Epidermal melanocyte (primary cell): ENCODE measurements around the gene FHOD3.

ENCODE experiments used
- DNase-seq: peaks from one replicate; pipeline ENCODE4 v3.0.0; 2011; ENCODE audit warnings: low spot score; ENCODE audit not compliant: insufficient read length

The FHOD3 gene

DNA sequence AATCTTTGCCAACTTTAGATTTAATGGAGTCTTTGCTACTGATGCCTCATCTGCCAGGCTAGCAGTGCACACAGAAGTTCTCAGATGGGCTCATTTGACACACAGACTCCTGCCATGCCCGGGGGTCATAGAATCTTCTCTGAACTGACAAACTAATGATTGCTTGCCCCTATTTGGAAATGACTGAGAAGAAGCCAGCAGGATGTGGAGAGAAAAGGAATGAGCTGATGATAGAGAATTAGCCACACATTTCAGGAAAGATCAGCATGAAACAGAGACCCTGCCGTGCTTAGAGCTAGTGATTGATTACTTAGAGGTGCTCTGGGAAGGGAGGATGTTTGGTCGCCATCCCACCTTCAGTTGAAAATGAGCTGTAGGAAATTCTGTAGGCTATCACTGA, 352.8 kb downstream of the FHOD3 start:
- DNase-seq: peak; percentile 57

DNA sequence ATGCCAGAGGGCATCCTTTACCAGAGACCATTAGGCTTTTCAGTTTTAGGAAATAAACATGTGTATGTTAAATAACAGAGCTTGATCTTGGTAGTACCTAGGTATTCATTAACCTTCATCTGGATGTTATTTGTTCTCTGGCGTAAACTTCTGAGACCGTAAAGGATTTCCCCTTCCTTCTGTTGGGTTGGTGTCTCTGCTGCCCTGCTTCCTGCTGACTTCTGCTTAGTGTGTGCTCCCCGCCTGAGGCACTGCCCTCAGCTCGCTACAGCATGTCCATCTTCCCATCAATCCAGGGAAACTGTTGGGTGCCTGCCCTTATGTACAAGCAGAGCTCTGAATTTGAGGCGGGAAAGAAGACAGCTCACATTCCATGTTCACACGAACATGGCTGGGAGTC, 353.4 kb downstream of the FHOD3 start:
- no peak for DNase-seq

DNA sequence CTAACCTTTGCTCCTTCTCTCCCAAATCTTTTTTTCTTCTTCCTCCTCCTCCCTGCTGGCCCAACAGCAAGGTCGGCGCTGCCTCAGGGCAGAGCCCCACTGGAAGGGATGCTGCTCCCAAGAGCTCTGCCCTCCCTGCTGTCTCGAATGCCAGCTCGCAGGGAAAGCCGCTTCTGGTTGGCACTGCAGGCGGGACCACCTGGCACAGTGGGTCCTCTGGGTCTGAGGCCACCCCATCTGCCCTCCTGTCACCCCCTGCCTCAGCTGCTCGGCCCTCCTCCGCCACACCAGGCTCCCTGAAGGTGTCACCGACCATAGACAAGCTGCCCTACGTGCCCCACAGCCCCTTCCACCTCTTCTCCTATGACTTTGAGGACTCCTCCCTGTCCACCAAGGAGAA, 355.0 kb downstream of the FHOD3 start:
- no peak for DNase-seq

DNA sequence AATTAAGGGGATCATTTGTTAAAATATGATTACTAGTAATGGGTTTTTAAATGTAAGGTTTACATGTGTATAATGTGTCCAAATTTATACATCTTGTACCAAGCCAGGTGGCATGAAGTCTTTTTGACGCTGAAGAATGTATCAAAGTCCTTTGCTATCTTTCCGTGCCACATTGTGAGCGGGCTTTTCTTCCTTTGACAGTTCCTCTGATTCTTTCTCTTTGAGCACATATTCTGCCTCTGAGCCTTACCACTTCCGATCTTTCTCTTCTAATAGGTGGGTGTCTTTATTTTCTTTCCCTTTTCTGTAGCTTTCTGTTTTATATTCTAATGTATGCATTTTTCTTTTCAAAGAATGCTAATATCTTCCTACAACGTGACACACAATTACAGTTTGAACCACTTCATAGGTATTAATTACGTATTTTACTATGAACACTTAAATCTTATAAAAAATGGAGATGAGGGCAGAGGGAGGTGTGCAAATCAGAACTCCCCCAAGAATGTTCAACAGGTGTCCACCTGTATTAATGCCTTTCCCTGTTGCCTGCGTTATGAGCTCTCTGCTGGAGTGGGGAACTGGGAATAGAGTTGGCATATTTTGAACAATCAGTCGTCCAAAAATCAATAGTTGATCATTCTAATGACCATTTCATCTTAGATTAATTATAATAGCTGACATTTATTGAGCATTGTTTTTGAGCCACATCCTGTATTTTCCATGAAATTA, 355.8 kb downstream of the FHOD3 start:
- DNase-seq: no peak

DNA sequence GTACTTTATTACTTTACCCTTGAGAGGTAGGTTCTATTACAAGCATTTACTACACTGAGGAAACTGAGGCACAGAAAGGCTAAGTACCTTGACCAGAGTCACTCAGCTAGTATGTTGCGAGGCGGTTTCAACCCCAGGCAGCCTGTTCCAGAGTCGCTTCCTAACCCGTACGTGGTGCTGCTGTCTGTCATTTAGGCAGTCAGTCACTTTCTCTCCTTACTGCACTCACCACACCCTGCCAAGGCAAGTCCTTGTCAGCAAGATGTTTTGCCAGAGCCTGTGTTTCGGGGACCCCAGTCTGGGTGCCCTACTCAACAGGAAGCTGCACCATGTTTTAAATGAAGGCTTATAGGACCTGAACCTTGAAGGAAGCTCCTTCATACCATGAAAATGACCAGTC, 356.4 kb downstream of the FHOD3 start:
- no peak for DNase-seq

DNA sequence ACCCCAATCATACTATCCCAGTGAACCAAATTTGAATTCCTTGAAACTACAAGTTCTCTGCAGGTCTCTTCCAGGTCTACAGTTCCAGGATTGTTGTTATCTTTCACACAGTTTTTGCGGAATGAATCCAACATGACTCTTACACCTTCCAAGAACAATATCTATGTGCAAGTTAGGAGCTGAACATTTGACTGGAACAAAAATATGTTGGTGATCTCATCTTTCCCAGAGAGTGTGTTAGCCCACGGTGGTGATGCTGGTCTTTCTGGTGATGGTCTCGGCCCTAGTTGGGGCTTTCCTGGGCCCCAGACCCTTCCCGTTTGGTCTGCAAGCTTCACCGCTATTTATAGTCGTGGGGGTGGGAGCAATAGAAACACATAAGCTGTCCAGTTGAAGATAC, 357.6 kb downstream of the FHOD3 start:
- no peak for DNase-seq

GRCh38 chr18:36655930-36656329, 358.4 kb downstream of the FHOD3 start:
- DNase-seq: no peak

DNA sequence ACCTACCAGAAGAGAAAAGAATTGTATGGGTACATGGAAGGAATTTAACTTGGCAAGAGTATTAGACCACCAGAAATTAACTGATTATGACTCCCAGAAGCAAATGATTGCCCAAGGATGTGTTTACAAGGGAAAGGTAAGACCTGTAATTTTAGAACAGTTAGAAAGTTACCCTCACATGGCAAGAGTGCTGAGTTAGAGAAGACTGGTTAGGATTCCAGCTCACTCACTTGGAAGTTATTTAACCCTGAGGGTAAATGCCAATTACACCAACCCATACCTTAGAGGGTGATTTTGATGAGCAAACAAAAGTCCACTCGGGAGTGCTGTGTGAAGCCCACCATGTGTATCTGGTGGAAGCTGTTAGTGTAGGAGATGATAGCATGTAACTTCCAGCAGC, 361.1 kb downstream of the FHOD3 start:
- DNase-seq: no peak

- DNase-seq: no peak
Measured at GRCh38 chr18:36660311-36660710, 362.8 kb downstream of the FHOD3 start.

DNA sequence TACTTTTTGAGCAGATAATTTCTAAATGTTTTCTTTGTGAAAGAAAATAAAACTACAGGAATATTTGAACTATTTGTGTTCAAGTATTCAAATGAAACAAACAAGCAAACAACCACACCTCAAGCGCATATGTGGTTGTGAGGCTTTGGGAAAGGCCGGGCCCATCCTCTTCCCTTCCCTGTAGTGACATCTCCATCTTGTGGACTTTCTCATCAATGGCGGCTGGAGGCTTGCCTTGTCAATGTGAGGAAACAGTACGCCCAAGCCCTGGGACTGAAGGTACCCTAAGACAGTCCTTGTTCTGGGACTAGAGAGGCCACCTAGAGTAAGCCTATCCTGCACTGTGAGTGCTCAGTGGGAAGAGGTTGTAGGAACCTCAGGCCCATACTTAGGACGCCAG, 364.5 kb downstream of the FHOD3 start:
- no peak for DNase-seq

DNA sequence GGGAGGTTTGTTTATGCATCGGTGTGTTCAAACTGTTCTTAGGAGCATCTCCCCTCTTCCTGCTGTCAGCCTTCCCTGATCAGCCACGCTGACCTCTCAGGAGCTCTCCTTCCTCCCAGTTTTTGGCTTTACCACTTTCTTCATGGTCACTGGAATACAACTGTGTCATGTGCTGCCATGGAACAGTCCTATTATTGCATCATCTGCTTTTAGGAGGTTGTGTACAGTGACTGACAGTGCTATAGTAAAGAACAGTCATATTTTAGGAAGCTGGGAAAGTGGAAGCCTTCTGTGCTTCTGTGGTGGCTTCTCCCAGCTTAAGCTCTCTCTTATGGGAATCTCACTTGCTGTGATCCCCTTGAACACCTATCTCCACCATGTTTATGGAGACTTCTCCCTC, 365.8 kb downstream of the FHOD3 start:
- no peak for DNase-seq

DNA sequence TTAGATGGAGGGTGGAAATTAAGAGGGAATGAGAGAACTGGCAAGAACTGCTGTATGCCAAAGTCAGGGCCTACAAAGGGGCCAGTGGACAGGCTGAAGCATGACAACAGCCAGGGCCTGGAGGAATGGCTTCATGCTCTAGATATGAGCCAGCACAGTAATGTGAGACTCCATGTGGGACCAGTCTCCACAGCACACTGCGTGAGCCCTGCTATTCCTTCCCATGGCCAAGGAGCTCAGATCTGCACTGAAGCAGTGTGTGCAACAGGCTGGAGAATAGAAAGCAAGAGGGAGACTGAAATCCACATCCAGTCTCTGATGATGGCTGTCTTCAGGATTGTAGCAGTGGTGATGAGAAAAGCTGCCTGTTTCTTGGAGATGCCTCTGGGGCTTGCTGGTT, 368.4 kb downstream of the FHOD3 start:
- no peak for DNase-seq

GRCh38 chr18:36667811-36668210, 370.3 kb downstream of the FHOD3 start:
- no peak for DNase-seq

DNA sequence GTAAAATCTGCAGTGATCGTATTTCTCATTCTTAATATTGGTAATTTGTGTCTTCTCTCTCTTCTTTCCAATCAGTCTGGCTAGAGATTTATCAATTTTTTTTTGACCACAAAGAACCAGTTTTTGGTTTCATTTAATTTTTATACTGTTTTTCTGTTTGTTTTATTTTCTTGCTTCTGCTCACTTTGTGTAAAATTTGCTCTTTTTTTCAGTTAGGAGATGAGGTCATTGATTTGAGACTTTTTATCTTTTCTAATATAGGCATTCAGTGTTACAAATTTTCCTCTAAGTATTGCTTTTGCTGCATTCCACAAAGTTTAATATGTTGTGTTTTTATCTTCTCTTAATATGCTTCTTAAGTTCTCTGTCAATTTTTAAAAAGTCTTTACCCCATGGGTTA, 370.8 kb downstream of the FHOD3 start:
- no peak for DNase-seq

DNA sequence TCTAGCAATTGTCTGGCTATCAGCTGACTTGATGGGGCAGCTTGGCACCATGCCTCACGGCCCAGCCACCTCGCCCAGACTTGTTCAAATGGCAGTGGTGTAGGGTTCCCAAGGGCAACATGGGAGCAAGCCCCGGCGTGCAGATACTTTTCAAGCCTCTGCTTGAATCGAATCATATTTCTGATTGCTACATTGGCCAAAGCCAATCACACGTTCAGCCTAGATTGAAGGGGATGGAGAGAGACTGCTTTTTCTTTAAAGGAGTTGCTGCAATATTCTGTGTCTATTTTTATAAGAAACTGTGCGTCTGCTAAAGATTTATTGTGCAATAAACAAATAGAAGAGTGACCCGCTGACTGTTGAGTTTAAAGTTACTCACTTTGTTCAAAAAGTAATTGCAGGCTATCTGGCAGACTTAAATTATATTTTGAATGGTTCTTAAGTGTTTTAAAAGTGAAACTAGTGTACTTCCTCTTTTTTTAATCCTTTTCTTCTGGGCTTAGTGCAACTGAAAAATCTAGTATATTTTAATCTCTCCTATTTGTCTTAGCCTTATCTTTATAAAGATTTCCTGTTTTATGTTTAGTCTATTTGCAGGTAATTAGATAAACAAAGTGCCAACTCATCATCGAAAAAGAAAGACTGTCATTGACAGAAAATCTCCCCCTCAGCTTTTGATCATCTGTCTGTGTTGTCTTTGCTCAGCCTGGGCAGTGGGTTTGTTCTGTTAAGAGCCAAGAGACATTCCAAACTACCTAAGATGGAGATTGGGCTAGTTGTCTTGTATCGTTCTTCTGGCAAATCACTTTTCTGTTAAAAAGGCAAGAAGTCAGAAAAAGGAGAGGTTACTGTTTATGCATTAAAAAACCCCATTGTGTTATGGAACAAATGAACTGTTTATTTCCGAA, 375.2 kb downstream of the FHOD3 start:
- DNase-seq: no peak

DNA sequence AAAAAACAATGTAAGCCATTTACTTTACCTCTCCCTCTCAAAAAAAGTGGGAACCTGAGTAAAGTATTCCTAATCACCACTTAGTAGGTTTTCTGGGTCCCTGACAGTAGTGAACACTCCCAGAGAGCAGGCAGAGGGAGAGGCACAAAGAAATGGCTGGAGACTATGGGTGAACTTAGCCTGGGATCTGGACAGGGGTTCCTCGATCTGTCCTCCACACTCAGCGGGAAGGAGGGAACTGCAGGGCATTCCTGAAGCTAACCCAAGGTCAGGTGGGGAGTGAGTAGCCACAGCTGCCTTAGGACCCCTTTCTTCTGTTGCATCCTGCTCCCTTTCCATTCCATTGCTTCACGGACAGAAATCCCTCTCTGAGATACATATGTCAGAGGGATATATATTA, 375.9 kb downstream of the FHOD3 start:
- no peak for DNase-seq

DNA sequence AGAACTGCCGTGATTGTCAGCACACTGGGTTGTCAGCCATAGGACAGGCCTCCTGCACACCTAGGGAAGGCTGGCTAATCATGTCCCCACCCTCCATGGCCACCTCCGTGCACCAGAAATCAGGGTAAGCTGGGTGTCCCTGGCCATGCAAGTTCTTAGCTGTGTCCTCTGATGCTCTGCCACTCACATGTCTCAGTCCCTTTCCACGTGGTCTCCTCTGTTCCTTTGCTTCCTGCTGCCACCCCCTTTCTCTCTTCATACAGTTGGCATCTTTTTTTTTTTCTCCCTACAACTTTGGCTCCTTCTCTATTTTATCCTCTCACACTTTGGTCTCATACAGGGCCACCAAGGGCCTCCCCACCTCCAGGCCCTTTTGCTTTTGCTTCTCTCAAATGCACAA, 377.6 kb downstream of the FHOD3 start:
- DNase-seq: no peak

DNA sequence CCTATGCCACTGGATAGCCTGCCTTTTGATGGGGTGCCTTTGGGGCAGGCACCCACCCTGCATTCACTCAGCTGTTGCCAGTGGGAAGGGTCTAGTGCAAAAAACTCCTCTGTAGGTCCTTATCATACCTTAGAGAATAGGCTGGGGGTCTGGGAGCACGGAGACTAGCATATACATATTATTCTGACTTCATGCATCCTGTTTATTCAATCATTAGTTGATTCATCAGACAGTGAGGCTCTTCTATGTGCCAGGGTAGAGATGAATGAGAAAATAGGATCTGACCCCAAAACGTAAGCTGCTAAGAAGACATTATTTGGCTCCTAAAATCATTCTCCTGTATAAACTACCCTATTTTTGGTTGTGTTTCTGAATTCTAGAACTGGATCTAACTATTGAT, 378.0 kb downstream of the FHOD3 start:
- DNase-seq: no peak

DNA sequence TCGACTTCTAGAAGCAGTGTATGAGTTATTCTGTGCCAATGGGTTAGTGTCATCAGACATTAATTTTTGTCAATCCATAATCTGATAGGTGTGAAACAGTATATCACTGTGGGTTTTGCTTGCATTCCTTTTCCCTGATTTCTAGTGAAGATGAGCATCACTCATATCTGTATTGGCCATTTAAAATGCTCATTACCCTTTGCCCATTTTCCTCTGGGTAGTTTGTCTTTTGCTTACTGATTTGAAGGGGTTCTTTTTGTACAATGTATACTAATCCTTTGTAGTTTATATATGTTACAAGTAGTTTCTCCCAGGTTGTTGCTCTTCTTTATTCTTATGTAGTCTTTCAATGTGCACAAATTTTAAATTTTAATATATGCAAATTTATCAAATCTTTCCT, 379.1 kb downstream of the FHOD3 start:
- no peak for DNase-seq

GRCh38 chr18:36680042-36680441, 382.5 kb downstream of the FHOD3 start:
- no peak for DNase-seq

DNA sequence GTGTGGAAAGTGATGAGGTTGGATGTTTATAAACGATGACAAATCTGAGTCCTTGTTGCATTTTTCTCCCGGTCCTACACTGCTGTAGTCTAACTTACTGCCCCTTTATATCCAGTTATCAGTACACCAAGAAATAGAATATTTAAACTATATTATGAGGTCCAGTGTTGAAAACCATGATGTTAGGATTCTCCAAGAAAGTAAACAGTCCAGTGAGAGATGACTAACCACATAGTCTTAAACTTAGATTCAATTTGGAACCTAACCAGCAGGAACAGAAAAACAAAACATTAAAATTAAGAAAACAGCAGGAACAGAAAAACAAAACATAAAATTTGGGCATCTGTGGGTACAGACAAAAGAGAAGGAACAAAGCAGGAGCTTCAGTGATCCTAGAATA, 388.1 kb downstream of the FHOD3 start:
- no peak for DNase-seq

- DNase-seq: peak; percentile 53
Measured at GRCh38 chr18:36688020-36688965, 390.8 kb downstream of the FHOD3 start.
